NCI-H1092 treated with DMSO at 0.1 percent for 48 hours (cell line): ENCODE data around the gene SVEP1.

Experiments used
- DNase-seq: peaks from one replicate; lab custom pipeline; 2025; lab: John Stamatoyannopoulos, UW

SVEP1 gene

DNA sequence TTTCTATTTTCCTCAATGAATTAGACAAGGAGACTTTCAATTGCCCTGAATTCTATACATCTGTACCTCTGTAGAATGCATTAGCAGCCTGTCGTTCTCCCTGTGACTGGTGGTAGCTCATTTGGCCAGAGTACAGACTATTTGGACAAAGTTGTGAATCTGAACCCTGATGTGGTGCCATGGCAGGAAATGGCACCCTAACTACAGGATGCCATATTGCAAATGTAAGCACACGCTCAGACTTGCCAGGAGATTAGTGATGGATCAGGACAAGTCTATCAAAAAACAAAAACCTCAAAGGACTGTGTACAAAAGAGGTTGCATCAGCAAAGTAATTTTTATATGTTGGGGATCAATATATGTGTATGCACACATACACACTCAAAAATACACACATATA is 58.3 kb downstream of the SVEP1 start:
- no peak for DNase-seq

DNA sequence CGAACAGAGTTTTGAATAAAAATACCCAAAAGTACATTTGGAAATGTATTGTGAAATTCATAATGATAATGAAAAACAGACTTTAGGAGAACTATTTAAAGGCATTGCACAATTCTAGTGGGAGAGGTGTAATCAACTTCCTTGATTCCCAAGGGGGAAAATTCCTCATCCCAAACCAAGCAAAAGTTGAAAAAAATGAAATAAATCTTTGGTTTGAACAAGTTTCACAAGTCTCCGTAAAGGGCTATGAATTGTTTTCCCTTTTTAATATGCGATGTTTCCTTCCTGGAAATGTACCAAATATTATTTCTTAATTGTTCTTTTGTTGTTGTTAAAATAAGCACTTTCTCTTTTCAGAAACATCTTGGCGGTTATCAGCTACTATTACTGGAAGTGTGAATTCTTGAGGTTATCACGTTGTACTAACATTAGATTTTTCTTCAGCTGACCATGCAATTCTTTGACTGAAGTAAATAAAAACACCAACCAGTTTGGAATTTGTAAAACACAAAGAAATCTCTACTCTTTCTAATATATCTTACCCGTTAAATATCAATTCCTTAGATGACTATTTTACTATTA is 59.3 kb downstream of the SVEP1 start:
- no peak for DNase-seq

DNA sequence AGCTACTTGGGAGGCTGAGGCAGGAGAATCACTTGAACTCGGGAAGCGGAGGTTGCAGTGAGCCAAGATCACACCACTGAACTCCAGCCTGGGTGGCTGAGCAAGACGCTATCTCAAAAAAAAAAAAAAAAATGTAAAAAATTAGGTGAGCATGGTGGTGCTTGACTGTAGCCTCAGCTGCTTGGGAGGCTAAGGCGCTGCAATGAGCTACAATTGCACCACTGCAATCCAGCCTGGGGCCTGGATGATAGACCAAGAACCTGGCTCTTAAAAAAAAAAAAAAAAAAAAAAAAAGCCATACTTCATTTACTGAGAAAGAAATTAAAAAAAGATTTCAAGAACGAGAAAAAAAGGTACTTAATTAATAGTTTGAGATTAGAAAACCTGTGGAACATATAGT is 62.1 kb downstream of the SVEP1 start:
- DNase-seq, result no peak

DNA sequence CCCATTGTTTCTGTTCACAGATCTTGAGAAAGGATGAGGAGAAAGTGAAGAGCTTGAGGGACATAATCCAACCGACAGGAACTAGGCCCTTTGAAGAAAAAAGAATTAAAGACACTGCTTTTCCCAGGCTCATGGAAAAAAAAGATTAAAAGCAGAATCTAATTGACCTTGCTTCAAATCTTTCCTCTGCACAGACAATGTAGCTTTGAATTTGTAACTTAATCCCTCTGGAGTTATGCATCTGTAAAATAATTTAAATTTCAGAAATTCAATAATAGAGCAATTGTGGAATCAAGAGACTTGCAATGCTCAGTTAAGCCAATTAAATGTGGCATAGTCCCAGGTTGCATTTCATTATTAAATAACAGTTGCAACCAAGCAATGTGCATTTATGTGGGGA is 64.6 kb downstream of the SVEP1 start:
- no peak for DNase-seq

DNA sequence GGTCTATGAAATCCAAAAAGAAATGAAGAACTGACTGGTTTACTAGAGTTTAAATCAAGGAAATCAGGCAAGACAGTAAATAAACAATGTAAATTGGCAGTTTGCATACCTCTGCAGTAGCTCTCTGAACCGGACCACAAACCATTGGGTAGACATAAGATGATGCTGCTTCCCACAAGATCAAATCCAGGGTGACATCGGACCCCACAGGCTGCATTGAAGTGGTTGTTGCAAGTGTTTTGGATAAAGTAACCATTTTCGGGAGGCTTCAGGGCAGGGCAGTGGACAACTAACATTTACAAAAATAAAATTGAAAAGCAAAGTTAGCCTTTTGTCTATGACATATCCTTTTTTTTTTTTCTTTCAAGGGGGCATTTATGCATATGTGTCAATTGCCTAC is 66.7 kb downstream of the SVEP1 start:
- DNase-seq, result no peak

DNA sequence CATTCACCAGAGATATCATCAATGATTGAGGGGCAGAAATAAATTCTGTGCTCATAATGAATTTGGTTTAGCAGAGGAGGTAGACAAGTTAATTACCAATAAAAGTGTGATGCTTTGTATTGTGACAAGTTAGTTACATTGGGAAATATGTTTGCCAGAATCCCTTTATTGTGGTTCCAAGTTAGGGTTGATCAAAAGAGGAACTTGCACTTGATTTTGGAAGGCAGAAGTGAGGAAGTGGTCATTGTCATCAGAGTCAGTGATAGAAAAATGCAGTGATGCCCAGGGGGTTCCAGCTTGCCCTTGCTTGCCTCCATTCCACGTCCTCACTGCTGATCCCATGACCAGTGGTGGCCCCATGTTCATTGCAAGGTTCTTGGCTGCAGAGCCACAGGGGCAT is 69.7 kb downstream of the SVEP1 start:
- no peak for DNase-seq

DNA sequence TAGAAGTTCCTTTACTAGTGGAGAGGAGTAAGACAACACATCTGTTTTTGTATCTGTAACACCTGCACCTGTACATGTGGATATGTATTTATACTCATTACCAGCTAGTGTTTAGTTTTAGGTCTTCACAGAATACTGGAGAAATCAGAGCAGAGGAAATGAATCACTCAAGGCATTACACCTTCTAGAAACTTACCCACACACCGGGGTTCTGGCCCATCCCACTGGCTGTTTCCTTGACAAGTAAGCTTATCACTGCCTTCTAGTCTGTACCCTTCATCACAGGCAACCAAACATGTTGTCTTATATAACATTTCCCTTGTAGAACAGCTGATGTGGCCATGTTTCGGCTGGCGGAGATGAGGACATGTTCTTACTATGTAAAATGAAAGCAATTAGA is 76.7 kb downstream of the SVEP1 start:
- no peak for DNase-seq

DNA sequence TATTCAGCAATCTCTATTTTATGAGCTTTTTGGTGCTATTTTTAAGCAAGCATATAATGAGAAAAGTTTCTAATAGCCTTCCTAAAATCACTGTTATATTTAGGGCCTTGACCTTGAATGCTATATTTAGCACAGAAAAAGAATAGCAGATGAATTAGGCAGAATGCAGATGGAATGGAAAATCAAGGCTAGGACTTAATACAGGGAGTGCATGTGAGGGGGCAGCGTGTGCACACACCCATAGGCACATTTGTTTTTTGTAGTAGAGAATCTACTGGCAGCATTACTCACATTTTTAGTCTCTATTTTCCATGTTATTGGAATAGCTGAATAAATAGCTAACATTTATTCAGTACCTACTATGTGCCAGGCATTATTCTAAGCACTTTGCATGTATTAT is 79.9 kb downstream of the SVEP1 start:
- DNase-seq, result no peak

DNA sequence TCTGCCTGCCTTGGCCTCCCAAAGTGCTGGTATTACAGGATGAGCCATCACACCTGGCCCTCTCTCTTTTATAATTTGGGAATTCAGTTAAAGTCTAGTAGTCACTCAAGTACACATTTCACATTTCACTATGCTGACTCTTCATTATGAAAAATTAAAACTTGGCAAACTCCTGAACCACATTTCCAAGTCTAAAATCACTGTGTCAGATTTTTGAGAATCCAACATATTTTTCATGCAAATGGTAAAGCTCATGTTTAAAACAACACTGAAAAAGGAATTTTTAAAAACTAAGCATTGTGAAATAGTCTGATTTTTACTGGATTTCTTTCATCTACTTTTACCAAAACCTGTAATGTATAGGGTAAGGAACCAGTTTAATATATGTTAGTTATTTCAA is 92.3 kb downstream of the SVEP1 start:
- DNase-seq, result no peak

DNA sequence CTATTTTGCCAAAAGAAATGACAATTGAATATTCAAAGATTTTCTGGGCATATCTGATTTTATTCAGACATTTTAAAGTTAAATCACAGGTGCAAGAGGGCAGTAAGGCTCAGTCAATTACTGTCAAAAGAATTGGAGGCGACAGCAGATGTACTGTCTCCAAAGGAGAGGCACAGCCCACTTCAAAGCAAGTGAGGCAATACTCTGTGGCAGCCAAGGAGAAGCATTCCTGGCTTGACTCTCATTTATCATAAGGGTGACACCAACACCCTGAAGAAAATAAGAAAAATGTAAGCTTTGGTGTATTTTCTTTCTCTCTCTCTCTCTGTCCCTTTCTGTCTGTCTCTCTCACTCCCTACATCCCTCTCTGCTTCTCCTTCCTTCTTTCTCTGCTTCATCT is 93.3 kb downstream of the SVEP1 start:
- no peak for DNase-seq

DNA sequence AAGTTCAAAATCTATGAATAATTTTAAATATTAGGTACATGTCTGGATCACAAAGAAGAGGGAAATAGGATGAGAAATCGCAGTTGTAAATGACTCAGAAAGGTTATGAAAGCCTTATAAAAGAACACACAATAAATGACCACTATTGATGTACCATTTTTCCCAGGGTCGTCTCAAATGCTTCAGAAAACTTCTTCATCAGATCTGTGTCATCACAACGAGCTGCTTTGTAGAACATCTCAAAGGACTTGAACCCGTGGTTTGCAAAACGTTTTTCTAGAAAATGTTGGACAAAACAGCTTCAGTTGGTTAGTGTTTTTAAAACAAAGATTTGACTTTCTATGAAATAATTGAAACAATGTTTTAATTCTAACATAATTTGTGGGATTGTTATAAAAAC is 100.1 kb downstream of the SVEP1 start:
- no peak for DNase-seq

DNA sequence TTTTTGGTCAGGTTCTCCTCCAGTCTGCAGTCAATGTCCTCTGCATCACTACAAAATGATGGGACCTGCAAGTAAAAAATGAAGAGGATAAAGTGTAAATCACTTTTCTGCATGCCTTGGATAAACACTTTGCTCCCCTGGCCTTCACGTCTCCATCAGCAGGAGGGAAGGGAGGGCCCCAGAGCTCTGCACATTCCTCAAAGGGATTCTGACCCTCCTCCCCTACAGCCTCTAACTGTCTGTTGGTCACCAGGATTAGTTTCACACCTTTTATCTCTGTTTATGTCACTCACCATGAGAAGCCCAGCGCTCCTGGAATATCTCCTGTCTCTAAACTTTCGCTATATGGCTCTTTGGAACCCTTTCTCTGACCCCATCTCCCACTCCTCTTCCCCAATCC is 103.3 kb downstream of the SVEP1 start:
- DNase-seq, result no peak

DNA sequence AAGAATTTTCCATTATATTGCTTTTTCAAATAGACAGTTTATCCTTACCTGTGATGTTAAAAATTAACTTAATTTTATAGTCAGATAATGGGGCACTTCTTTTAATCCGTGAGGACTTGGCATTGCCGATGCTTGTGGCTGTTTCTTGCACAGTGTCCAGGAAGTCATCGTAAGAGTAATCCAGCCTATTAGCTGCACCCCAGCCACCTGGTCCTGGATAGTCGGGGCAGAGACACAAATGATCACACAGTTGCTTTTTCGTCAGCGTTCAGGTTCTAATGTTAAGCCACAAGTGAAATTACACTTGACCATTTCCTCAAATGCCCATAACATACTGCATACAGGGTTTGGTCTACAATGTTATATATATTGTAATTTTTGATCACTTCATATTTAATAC is 107.4 kb downstream of the SVEP1 start:
- DNase-seq, result no peak

DNA sequence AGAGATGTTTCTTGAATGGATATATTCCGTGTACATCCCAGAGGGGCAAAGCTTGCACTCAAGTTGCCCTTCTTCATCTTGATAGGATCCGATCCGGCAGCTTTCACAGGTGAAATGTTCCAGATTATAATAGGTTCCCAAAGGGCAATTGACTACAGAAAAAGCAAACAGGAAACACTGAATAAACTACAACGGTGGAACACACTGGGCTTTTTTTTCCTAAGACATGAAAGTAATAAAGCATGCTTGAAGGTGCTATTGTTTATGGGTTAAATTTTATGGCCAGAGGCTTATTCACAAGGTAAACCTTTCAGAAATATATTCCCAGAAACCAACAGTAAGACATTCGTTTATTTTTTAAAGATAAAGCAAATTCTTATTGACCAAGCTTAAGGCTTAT is 110.6 kb downstream of the SVEP1 start:
- DNase-seq, result no peak

DNA sequence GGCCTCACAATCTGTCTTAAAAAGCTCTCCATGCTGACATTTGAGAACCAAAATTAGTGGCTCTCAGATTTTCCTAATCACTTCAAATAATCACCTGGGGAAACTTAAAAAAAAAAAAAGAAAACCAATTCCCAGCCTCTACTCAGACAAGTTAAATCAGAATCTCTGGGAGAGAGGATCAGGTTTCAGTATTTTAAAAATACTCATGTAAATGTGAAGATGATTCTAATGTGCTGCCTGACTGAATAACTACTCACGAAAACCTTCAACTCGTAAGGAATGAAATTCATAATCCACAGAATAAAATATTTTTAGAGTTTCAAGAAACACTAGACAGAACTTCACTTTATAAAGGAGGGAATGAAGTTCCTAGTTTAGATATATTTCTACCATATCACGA is 114.4 kb downstream of the SVEP1 start:
- DNase-seq, result no peak

DNA sequence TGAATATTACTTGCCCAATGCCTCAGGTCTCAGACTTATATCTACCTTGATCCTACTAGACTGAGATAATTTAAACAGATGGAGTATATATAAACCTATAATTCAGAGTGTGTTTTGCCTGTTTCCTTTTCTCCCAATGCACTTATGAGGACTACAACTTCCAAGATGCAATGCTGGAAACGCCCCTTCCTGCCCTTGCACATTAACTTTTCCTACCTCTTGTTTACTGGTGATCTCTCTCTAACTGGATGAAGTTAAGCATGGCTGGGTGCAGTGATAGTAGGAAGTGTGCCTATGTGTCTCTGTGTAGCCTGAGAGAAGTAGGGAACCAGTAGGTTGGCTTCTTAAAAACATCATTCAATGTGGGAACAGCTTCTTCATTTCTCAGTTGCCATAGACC is 115.2 kb downstream of the SVEP1 start:
- no peak for DNase-seq

DNA sequence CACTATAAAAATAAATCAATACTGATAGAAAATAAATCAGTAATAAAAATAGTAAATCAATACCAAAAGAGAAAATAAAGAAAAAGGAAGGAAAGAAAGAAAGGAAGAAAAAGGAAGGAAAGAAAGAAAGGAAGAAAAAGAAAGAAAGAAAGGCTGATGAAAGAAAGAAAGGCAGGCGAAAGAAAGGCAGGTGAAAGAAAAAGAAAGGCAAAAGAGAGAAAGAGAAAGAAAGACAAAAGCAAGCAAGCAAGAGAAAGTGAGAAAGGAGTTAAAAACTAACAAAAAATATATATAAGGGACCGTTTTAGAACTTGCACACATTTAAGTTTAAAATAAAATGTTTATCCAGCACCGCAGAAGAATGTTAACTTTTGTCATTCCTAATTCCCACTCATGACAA is 116.0 kb downstream of the SVEP1 start:
- no peak for DNase-seq

DNA sequence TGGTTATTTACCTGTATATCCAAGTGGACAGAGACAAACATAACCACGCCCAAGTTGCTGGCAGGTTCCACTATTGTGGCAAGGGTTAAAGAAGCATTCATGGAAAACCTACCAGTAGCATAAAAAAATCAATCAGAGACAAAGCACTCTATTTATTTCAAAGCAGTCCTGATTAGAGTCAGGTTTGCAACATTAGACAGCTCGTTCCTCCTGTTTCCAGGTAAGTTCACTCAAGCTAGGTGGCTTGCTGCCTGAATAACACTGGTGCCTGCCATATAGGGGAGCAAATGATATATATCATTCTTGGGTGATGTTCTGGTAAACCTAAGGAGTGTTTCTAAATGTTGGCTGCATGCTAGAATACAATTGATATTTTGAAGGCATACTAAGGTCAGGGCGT is 122.3 kb downstream of the SVEP1 start:
- DNase-seq, result no peak

DNA sequence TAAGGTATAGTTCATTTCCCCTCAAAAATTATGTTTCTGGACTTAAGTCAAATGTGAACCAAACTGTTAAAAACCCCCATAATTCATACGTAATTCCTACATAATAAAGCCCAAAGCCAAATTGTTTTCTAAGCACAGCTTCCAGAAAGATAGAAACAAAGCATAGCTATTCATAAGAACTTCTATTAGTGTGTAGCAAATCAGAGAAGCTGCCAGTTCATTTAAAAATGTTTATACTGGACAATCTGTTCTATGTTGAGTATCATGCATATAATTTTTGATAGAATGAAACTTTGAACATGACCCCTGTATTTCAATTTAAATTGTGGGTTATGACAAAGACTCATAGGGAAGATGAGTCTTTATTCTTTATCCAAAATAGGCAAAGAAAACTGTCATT is 122.9 kb downstream of the SVEP1 start:
- DNase-seq, result no peak

DNA sequence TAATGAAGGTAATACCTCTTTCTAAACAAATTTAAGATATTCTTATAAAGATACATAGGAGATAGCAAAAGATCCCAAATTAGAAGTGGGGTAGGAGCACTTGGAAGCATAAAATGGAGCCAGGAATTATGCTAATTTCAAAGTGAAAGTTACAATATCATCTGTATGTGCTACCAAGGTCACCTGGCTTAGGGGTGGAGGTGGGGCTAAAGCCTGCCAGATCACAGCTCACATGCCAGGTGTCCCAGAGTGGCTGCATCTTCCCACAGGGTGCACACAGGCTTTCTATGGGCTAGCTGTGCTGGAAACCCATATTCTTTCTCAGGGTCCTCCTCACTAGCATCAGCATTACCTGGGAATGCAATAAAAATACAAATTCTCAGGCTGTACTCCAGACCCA is 123.7 kb downstream of the SVEP1 start:
- DNase-seq, result no peak

DNA sequence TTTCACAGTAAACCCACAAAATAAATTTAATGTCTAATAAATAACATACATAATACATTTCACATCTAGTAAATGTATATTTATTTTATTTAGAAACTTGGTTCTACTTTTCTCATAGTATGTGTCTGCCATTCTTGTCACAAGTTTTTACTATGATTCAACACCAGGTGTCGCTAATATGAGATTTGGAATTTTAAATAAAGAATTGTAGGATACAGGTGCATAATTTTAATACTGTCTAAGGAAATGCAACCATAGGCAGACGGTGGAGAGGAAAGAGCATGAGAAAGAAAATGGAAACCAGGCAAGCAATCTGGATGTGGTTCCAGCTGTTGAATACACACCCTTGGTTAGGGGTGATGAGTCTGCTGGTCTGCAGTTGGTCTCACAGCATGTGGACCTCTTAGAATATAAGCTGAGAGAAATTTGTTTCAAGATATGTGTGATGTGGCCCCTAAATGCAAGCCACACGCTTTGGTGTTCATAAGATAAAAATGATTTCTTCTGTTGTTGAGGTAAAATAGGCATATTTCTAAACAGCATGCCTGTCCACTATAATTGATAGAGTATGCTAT is 127.2 kb downstream of the SVEP1 start:
- DNase-seq, result peak; percentile 2

DNA sequence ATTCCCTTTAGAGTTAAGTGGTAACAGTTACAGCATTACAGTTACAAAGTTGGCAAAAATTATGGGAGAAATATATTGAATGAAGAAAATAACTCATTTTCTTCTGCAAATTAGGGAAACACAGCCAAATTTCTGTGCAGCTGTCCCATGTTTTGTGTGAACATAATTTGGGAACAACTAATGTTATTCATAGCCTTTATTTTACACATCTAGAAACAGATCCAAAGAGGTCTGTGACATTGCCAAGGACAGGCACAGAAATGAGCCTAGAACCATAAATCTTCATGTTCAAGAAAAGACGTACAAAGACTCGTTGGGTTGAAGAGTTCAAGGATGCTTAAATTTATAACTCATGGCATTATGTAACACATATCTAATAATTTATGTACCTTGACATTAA is 127.8 kb downstream of the SVEP1 start:
- no peak for DNase-seq

DNA sequence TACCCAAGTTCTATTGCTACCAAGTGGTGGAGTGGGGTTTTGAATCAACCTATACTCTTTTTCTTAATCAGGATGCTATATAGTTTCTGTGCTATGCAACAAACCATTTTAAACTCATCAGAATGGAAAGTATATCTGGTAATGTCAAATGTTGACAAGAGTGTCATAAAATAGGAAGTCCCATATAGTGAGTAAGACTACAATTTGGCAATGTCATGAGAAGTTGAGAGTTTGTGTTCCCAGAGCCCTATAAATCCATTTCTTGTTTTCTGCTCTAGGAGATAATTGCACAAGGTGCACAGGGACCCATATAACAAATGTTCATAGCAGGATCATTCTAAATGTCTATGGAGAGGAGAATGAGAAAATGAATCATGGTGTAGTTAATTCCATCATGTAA is 132.1 kb downstream of the SVEP1 start:
- DNase-seq, result no peak

DNA sequence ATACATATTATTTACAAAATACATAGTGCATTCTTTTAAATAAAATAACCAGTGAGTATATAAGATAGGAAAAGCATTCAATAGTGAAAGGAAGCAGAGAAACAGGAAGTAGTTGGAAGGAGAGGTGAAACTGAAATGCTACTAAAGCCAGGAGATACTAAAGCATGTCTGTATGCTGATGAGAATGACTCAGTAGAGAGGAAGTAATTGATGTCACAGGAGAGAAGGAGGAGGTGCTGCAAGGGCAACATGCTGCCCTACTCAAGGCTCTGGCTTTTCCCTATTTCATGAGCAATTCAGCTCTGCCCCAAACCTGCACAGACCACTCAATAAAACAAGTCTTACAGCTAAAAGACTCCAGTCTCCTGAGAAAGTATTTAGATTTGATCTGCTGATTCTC is 133.4 kb downstream of the SVEP1 start:
- no peak for DNase-seq

DNA sequence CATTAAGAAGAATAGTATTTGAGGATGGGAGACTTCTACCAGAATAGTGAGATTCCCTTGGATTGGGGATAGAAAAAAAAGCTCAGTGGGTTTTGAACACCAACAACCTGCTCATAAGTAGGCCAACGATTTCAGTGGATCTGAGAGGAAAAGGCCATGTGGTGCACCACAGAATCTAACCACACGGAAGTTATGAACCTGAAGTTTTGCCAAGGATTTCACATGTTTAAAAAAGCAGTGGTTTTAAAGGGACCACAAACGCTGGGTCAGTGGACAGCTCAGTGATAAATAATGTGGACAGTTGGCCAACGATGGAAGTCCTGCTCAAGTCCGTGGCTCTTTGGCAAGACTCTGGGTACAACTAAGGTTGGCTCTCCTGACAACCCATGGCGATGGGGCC is 134.6 kb downstream of the SVEP1 start:
- no peak for DNase-seq
